OCI-LY7 (cell line): ENCODE data around the gene ABLIM1. TPM values are rescaled to one million over a fixed set of nuclear protein-coding genes. Genes with fewer than 3 reads are reported as not detected.

Source experiments
- BruUV-seq: library from RNA; stranded (reverse); fragments of 400-500 nt; replicated peaks from 2 replicates; lab custom pipeline; 2021; lab: Mats Ljungman, UMichigan
- CTCF ChIA-PET: fragments of 300-600 bp; sonication (Branson Sonifier 250); formaldehyde crosslinking; loops from one replicate; lab custom pipeline; 2022; ENCODE audit warnings: antibody characterized with exemption; ENCODE audit not compliant: unreplicated experiment; lab: Charles Lee
- POLR2A ChIA-PET: fragments of 300-600 bp; sonication (Branson Sonifier 250); formaldehyde crosslinking; loops from one replicate; lab custom pipeline; 2022; ENCODE audit warnings: antibody characterized with exemption; lab: Charles Lee
- DNase-seq: peaks from one replicate; pipeline ENCODE4 v3.0.0-alpha.2; 2015; ENCODE audit warnings: low spot score
- H2AFZ ChIP-seq: fragments of 200-600 bp; sonication (generic), shearing (Covaris generic); 2 replicates; pipeline ENCODE4 v1.6.1; 2014; ENCODE audit warnings: mild to moderate bottlenecking, antibody characterized with exemption, low read length, moderate library complexity
- H3K27ac ChIP-seq: fragments of 200-600 bp; sonication (generic); 2 replicates; pipeline ENCODE4 v1.5.1; 2014; ENCODE audit warnings: mixed run types, low read depth, mild to moderate bottlenecking, moderate library complexity, low read length, inconsistent platforms; ENCODE audit not compliant: poor library complexity, severe bottlenecking
- H3K36me3 ChIP-seq: fragments of 200-600 bp; sonication (generic); 2 replicates; pipeline ENCODE4 v1.6.1; 2014; ENCODE audit warnings: mild to moderate bottlenecking, antibody characterized with exemption, low read length, moderate library complexity, mixed read lengths; ENCODE audit not compliant: insufficient read depth
- H3K4me1 ChIP-seq: fragments of 200-600 bp; sonication (generic); 2 replicates; pipeline ENCODE4 v1.5.1; 2014; ENCODE audit warnings: mild to moderate bottlenecking, low read length; ENCODE audit not compliant: insufficient read depth, poor library complexity, severe bottlenecking
- H3K4me2 ChIP-seq: fragments of 200-600 bp; sonication (generic); 2 replicates; pipeline ENCODE4 v1.6.1; 2014; ENCODE audit warnings: mild to moderate bottlenecking, low read length
- H3K4me3 ChIP-seq: fragments of 200-600 bp; sonication (generic); 2 replicates; pipeline ENCODE4 v1.5.1; 2014; ENCODE audit warnings: mild to moderate bottlenecking, low read depth, low read length; ENCODE audit not compliant: poor library complexity, severe bottlenecking
- H3K79me2 ChIP-seq: fragments of 200-600 bp; sonication (generic); 2 replicates; pipeline ENCODE4 v1.6.1; 2016; ENCODE audit warnings: low read depth, mild to moderate bottlenecking, low read length, moderate library complexity, mixed read lengths; ENCODE audit not compliant: insufficient read depth
- H3K9me2 ChIP-seq: fragments of 200-600 bp; sonication (generic); 2 replicates; pipeline ENCODE4 v1.6.1; 2016; ENCODE audit warnings: mild to moderate bottlenecking, low read length, mixed read lengths; ENCODE audit not compliant: insufficient read depth
- H3K9me3 ChIP-seq: fragments of 200-600 bp; sonication (generic); 2 replicates; pipeline ENCODE4 v1.6.1; 2014; ENCODE audit warnings: mild to moderate bottlenecking, mixed run types, low read length, mixed read lengths
- H4K20me1 ChIP-seq: fragments of 200-600 bp; sonication (generic); 2 replicates; pipeline ENCODE4 v1.6.1; 2014; ENCODE audit warnings: mild to moderate bottlenecking, antibody characterized with exemption, low read length, moderate library complexity, mixed read lengths; ENCODE audit not compliant: insufficient read depth
- EZH2phosphoT487 ChIP-seq: fragments of 200-600 bp; sonication (generic); IDR thresholded peaks from 2 replicates; pipeline ENCODE4 v1.6.1; 2018; ENCODE audit warnings: low read depth, borderline replicate concordance, mild to moderate bottlenecking, mixed run types, antibody characterized with exemption, low read length, moderate library complexity, mixed read lengths
- intact Hi-C: fragments of 100-400 bp; cut with micrococcal nuclease; formaldehyde crosslinking; loops from one replicate; pipeline ENCODE4 v1.10.0; 2022; ENCODE audit not compliant: unreplicated experiment
- total RNA-seq, 2 experiments: library from RNA; depleted of rRNA in 1 of 2; stranded (reverse); fragments of >200 nt in 1 of 2; shearing (Covaris generic) in 1 of 2; gene quantifications; 2 replicates each; pipeline ENCODE4 v1.2.3, GENCODE V29; 2014 to 2022
- TF ChIP-seq, protein P1 (sequence below): fragments of 200-600 bp; sonication (generic); conservative IDR thresholded peaks from 2 replicates; pipeline ENCODE4 v1.5.1; 2014; ENCODE audit warnings: mild to moderate bottlenecking, antibody characterized with exemption, low read length, moderate library complexity, mixed read lengths

The ABLIM1 gene
- total RNA-seq, 2 experiments from 2014 or later, result 94.2 to 268 TPM

DNA sequence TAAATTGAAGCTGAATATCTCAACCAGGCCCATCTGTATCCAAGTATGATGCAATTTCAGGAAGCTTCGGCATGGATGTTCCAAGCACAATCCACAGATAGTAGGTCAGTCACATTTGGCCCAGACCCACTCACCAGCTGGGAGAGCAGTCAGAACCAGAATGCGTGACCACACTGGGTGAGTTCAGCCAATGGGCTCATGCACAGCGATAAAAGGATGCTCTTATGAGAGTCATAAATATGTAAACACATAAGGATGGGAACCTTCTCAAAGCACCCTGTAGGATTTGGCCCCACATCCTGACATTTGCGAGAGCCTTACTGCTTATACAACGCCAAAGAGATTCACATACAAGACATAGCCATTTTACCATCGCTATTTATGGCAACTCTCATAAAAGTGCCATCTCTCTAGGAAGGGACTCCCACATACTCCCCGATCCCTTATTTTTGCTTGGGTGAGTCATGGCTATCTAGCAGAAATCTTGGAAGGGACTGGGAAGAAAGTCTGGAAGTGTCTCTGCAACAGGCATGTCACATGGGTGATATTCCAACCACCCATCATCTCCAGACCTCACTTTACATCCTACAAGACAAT lies 256.8 kb downstream of the ABLIM1 start:
- no peak for TF ChIP-seq EZH2phosphoT487
- TF ChIP-seq, protein P1, sequence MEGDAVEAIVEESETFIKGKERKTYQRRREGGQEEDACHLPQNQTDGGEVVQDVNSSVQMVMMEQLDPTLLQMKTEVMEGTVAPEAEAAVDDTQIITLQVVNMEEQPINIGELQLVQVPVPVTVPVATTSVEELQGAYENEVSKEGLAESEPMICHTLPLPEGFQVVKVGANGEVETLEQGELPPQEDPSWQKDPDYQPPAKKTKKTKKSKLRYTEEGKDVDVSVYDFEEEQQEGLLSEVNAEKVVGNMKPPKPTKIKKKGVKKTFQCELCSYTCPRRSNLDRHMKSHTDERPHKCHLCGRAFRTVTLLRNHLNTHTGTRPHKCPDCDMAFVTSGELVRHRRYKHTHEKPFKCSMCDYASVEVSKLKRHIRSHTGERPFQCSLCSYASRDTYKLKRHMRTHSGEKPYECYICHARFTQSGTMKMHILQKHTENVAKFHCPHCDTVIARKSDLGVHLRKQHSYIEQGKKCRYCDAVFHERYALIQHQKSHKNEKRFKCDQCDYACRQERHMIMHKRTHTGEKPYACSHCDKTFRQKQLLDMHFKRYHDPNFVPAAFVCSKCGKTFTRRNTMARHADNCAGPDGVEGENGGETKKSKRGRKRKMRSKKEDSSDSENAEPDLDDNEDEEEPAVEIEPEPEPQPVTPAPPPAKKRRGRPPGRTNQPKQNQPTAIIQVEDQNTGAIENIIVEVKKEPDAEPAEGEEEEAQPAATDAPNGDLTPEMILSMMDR, result no peak
- no peaks in the 10 kb centered on the region for H3K4me1 ChIP-seq
- H3K4me2 ChIP-seq, result no peak overlapping the region

DNA sequence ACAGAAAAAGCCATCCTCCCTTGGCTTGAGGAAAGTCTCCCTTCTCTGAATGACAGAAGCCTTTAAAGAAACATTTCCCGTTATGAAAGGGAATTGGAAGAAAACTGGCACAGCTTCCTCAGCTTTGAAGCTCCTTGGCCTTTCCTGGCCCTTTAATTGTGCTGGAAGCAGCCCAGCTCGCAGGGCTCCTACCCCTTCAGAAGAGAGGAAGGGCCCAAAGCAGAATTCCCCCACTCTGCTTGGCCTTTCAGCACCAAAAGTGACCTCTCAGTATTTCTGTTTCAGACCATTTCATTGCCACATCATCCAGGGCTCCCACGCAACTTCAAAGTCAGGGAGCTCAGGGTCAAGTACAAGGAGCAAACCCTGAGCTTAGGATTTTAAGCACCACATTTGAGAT lies 258.0 kb downstream of the ABLIM1 start:
- BruUV-seq, result no TSS peak
- DNase-seq, result no peak
- H3K4me2 ChIP-seq, result no peak overlapping the region
- POLR2A ChIA-PET, result interaction anchor here (0.6 kb wide), 1 partner anchor 385 kb away, joined by 3 read pairs; no protein-coding TSS in a partner anchor
- H3K79me2 ChIP-seq, result no peaks in the 10 kb centered on the region
- H3K4me1 ChIP-seq, result no peaks in the 10 kb centered on the region
- H4K20me1 ChIP-seq, result no peaks in the 10 kb centered on the region
- H2AFZ ChIP-seq, result no peak overlapping the region
- H3K36me3 ChIP-seq, result no peaks in the 10 kb centered on the region
- no peaks in the 10 kb centered on the region for H3K9me2 ChIP-seq
- CTCF ChIA-PET, result no interaction called here
- intact Hi-C loops, result no loop called here
- no peak overlapping the region for H3K27ac ChIP-seq
- TF ChIP-seq EZH2phosphoT487, result no peak
- TF ChIP-seq, protein P1, result no peak
- no peak overlapping the region for H3K4me3 ChIP-seq
- no peaks in the 10 kb centered on the region for H3K9me3 ChIP-seq

More for the DNA sequence above, 256.8 kb downstream of the ABLIM1 start:
- Histone ChIP-seq H3K36me3 (no peaks in the 10 kb centered on the region), H4K20me1 (no peaks in the 10 kb centered on the region), H3K9me2 (no peaks in the 10 kb centered on the region), H3K79me2 (no peaks in the 10 kb centered on the region), H2AFZ (no peak overlapping the region), H3K4me3 (no peak overlapping the region), H3K9me3 (no peaks in the 10 kb centered on the region), H3K27ac (no peak overlapping the region)
- intact Hi-C loops, result no loop called here
- ChIA-PET CTCF (no interaction called here), POLR2A (no interaction called here)
- no peak for DNase-seq
- BruUV-seq, result no TSS peak

DNA sequence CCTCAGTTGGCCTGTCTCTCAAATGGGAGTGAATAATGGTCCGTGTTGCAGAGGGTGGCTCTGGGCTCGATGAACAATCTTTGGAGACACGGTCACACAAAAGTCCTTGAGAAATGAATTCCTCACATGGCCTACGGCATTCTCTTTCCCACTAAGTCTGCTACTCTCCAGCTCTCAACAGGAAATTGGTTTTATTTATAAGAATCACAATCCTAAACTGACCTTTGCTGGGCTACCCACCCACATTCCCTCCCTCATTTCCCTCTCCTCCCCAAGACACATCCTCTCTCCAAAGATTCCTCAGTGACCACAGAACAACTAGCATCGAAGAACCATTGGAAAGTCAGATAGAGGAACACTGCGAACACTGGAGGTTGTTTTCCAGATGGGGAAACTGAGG lies 258.5 kb downstream of the ABLIM1 start:
- CTCF ChIA-PET, result no interaction called here

More for the DNA sequence above, 258.5 kb downstream of the ABLIM1 start:
- H3K4me2 ChIP-seq, result no peak overlapping the region
- no peaks in the 10 kb centered on the region for H4K20me1 ChIP-seq
- no peak overlapping the region for H2AFZ ChIP-seq
- intact Hi-C loops, result no loop called here
- no peak for TF ChIP-seq EZH2phosphoT487
- TF ChIP-seq, protein P1, result no peak
- no peak for DNase-seq
- POLR2A ChIA-PET, result no interaction called here
- no TSS peak for BruUV-seq
- no peaks in the 10 kb centered on the region for H3K79me2 ChIP-seq
- no peaks in the 10 kb centered on the region for H3K9me2 ChIP-seq
- H3K4me3 ChIP-seq, result no peak overlapping the region
- no peak overlapping the region for H3K27ac ChIP-seq
- no peaks in the 10 kb centered on the region for H3K36me3 ChIP-seq
- H3K4me1 ChIP-seq, result no peaks in the 10 kb centered on the region
- H3K9me3 ChIP-seq, result no peaks in the 10 kb centered on the region
